ENCODE data around the gene NCOA1. TPM values are rescaled to one million over a fixed set of nuclear protein-coding genes. Genes with fewer than 3 reads are reported as not detected.

The NCOA1 gene
- polyA plus RNA-seq, 1 donor from 2014 or later, result 23.0 TPM

DNA sequence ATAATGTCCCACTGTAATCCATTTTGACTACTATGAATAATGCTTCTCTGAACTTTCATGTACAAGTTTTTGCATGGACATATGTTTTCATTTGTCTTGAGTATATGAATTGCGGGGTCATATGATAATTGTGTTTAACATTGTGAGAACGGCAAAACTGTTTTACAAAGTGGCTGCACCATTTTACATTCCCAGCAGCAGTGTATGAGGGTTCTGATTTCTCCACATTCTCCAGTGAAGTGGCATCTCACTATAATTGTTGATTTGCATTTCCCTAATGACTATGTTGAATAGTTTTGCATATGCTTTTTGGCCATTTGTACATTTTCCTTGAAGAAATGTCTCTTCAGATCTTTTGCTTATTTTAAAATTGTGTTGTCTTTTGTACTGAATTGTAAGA, 20.1 kb downstream of the NCOA1 start:
- Histone ChIP-seq H3K36me3 (ENCODE audit: insufficient read depth, low read length) (no peaks in the 10 kb centered on the region), H3K9me2 (ENCODE audit: insufficient read depth, low read length) (no peaks in the 10 kb centered on the region), H2AFZ (ENCODE audit: low read depth, low read length) (no peak overlapping the region), H3K4me2 (ENCODE audit: low read length) (no peak overlapping the region), H3F3A (ENCODE audit: insufficient read depth, low read length, poor library complexity, severe bottlenecking) (no peaks in the 10 kb centered on the region), H3K9ac (ENCODE audit: low read length) (no peak overlapping the region), H3K79me2 (replicated peaks; ENCODE audit: insufficient read depth, low read length) (peaks cover 89% of the 10 kb centered on the region), H4K20me1 (ENCODE audit: insufficient read depth) (peaks cover 7% of the 10 kb centered on the region), H3K9me3 (ENCODE audit: low read length) (no peaks in the 10 kb centered on the region), H3K27ac (ENCODE audit: low read length) (no peak overlapping the region), H3K27me3 (ENCODE audit: insufficient read depth, low read depth, low read length) (no peaks in the 10 kb centered on the region), H3K4me3 (ENCODE audit: low read length) (no peak overlapping the region)
- TF ChIP-seq SMC3 (conservative IDR thresholded peaks at IDR 0.05; ENCODE audit: poor library complexity) (no peak), RAD21 (conservative IDR thresholded peaks at IDR 0.05) (no peak), EP300 (conservative IDR thresholded peaks at IDR 0.05; ENCODE audit: poor library complexity, severe bottlenecking) (no peak), MXI1 (conservative IDR thresholded peaks at IDR 0.05; ENCODE audit: poor library complexity, severe bottlenecking) (no peak), TAF1 (IDR thresholded peaks at IDR 0.05; ENCODE audit: low read depth) (no peak), POLR2AphosphoS5 (IDR thresholded peaks at IDR 0.05) (no peak), EZH2 (IDR thresholded peaks at IDR 0.05; ENCODE audit: borderline replicate concordance, insufficient read depth, low read length, poor library complexity, severe bottlenecking) (no peak)
- TF ChIP-seq, protein P1, sequence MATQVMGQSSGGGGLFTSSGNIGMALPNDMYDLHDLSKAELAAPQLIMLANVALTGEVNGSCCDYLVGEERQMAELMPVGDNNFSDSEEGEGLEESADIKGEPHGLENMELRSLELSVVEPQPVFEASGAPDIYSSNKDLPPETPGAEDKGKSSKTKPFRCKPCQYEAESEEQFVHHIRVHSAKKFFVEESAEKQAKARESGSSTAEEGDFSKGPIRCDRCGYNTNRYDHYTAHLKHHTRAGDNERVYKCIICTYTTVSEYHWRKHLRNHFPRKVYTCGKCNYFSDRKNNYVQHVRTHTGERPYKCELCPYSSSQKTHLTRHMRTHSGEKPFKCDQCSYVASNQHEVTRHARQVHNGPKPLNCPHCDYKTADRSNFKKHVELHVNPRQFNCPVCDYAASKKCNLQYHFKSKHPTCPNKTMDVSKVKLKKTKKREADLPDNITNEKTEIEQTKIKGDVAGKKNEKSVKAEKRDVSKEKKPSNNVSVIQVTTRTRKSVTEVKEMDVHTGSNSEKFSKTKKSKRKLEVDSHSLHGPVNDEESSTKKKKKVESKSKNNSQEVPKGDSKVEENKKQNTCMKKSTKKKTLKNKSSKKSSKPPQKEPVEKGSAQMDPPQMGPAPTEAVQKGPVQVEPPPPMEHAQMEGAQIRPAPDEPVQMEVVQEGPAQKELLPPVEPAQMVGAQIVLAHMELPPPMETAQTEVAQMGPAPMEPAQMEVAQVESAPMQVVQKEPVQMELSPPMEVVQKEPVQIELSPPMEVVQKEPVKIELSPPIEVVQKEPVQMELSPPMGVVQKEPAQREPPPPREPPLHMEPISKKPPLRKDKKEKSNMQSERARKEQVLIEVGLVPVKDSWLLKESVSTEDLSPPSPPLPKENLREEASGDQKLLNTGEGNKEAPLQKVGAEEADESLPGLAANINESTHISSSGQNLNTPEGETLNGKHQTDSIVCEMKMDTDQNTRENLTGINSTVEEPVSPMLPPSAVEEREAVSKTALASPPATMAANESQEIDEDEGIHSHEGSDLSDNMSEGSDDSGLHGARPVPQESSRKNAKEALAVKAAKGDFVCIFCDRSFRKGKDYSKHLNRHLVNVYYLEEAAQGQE (IDR thresholded peaks at IDR 0.05; ENCODE audit: borderline replicate concordance), result no peak
- TF ChIP-seq, protein P2, sequence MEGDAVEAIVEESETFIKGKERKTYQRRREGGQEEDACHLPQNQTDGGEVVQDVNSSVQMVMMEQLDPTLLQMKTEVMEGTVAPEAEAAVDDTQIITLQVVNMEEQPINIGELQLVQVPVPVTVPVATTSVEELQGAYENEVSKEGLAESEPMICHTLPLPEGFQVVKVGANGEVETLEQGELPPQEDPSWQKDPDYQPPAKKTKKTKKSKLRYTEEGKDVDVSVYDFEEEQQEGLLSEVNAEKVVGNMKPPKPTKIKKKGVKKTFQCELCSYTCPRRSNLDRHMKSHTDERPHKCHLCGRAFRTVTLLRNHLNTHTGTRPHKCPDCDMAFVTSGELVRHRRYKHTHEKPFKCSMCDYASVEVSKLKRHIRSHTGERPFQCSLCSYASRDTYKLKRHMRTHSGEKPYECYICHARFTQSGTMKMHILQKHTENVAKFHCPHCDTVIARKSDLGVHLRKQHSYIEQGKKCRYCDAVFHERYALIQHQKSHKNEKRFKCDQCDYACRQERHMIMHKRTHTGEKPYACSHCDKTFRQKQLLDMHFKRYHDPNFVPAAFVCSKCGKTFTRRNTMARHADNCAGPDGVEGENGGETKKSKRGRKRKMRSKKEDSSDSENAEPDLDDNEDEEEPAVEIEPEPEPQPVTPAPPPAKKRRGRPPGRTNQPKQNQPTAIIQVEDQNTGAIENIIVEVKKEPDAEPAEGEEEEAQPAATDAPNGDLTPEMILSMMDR (IDR thresholded peaks at IDR 0.05; ENCODE audit: poor library complexity, severe bottlenecking), result no peak

DNA sequence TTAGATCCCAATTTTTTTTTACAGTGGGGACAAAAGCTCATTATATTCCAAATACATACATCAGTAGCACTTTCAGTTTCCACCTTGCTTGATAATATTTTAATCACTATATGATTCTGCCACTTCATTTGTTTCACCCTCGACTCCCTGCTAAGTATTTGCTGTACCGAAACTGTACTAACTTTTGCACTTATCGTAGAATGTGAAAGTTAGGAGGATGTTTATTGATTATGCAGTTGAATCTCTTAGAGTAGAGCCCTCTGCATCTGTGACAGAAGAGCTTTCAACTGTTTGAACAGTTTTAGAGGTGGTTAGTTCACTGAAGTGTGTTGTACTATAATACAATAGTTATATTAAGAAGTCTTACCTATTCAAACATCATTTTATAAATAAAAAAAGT, 20.8 kb downstream of the NCOA1 start:
- no peaks in the 10 kb centered on the region for H3K9me2 ChIP-seq (ENCODE audit: insufficient read depth, low read length)
- no peak overlapping the region for H3K9ac ChIP-seq (ENCODE audit: low read length)
- peaks cover 85% of the 10 kb centered on the region for H3K79me2 ChIP-seq (replicated peaks; ENCODE audit: insufficient read depth, low read length)
- H3K4me2 ChIP-seq (ENCODE audit: low read length), result no peak overlapping the region
- H4K20me1 ChIP-seq (ENCODE audit: insufficient read depth), result peaks cover under 1% of the 10 kb centered on the region
- H3K27ac ChIP-seq (ENCODE audit: low read length), result no peak overlapping the region
- H3K4me3 ChIP-seq (ENCODE audit: low read length), result no peak overlapping the region
- no peaks in the 10 kb centered on the region for H3K27me3 ChIP-seq (ENCODE audit: insufficient read depth, low read depth, low read length)
- no peak overlapping the region for H2AFZ ChIP-seq (ENCODE audit: low read depth, low read length)
- TF ChIP-seq, protein P2 (IDR thresholded peaks at IDR 0.05; ENCODE audit: poor library complexity, severe bottlenecking), result no peak
- no peak for TF ChIP-seq RAD21 (conservative IDR thresholded peaks at IDR 0.05)
- TF ChIP-seq POLR2AphosphoS5 (IDR thresholded peaks at IDR 0.05), result no peak
- no peak for TF ChIP-seq SMC3 (conservative IDR thresholded peaks at IDR 0.05; ENCODE audit: poor library complexity)
- no peak for TF ChIP-seq TAF1 (IDR thresholded peaks at IDR 0.05; ENCODE audit: low read depth)
- TF ChIP-seq EP300 (conservative IDR thresholded peaks at IDR 0.05; ENCODE audit: poor library complexity, severe bottlenecking), result no peak
- TF ChIP-seq, protein P1 (IDR thresholded peaks at IDR 0.05; ENCODE audit: borderline replicate concordance), result no peak
- no peak for TF ChIP-seq MXI1 (conservative IDR thresholded peaks at IDR 0.05; ENCODE audit: poor library complexity, severe bottlenecking)
- no peak for TF ChIP-seq EZH2 (IDR thresholded peaks at IDR 0.05; ENCODE audit: borderline replicate concordance, insufficient read depth, low read length, poor library complexity, severe bottlenecking)
- no peaks in the 10 kb centered on the region for H3K9me3 ChIP-seq (ENCODE audit: low read length)
- H3K36me3 ChIP-seq (ENCODE audit: insufficient read depth, low read length), result no peaks in the 10 kb centered on the region
- H3F3A ChIP-seq (ENCODE audit: insufficient read depth, low read length, poor library complexity, severe bottlenecking), result no peaks in the 10 kb centered on the region
